Right lobe of liver (tissue), 6 donors: Measurements from ENCODE around the gene YWHAG. TPM values are rescaled to one million over a fixed set of nuclear protein-coding genes. Genes with fewer than 3 reads are reported as not detected.
A peak's percentile ranks its signal among the peaks of the same experiment; 100 is the strongest.
"Not testable (repeated sequence)": the region's sequence is repeated elsewhere in the genome, so short reads cannot be mapped to it uniquely, and the experiment has no call there.

Source experiments
- ATAC-seq, 4 donors: fragments of 200-7000 bp; cut with Tn5 transposase; one replicate each; pipeline ENCODE4 v1.9.1; 2020; ENCODE audit warnings: mild to moderate bottlenecking in 4 of 4, moderate library complexity in 4 of 4
- DNase-seq, 3 donors: peaks; one replicate each; pipeline ENCODE4 v3.0.0-alpha.2; 2020
- H3K27ac ChIP-seq, 3 donors: fragments of 200-600 bp; one replicate each; pipeline ENCODE4 v1.8.0; 2022
- H3K27me3 ChIP-seq, 2 donors: fragments of 200-600 bp; one replicate each; pipeline ENCODE4 v1.8.0; 2022
- H3K36me3 ChIP-seq, 4 donors: fragments of 200-600 bp; sonication (generic) in 1 of 4; one replicate each; pipeline versions ENCODE4 v1.5.1 to v1.8.0; 2017 to 2022; ENCODE audit warnings: control low read depth in 1 of 4
- H3K4me1 ChIP-seq, 4 donors: fragments of 200-600 bp; sonication (generic) in 1 of 4; one replicate each; pipeline versions ENCODE4 v1.5.1 to v1.8.0; 2017 to 2022; ENCODE audit warnings: control low read depth in 1 of 4
- H3K4me3 ChIP-seq, 3 donors: fragments of 200-600 bp; one replicate each; pipeline ENCODE4 v1.8.0; 2022
- H3K9me3 ChIP-seq, 4 donors: fragments of 200-600 bp; sonication (generic) in 1 of 4; one replicate each; pipeline versions ENCODE4 v1.5.1 to v1.8.0; 2017 to 2022; ENCODE audit warnings: control low read depth in 1 of 4
- POLR2A ChIP-seq: fragments of 450-650 bp; IDR thresholded peaks from one replicate; pipeline ENCODE4 v1.6.1; 2017; ENCODE audit warnings: antibody characterized with exemption, mild to moderate bottlenecking
- whole genome bisulfite sequencing: methylation state at CpG from one replicate; pipeline ENCODE4 v1.1.6; 2018; ENCODE audit warnings: low coverage, low lambda C conversion rate; ENCODE audit not compliant: insufficient coverage; ENCODE audit errors: missing lambda C conversion rate; 5-methylcytosine and 5-hydroxymethylcytosine counted together
- intact Hi-C, 2 donors: fragments of 100-400 bp; cut with DNase I; formaldehyde crosslinking; loops; one replicate each; pipeline versions ENCODE4 v1.11.2 to v1.14.1; 2022
- total RNA-seq, 6 experiments: library from RNA; depleted of rRNA in 2 of 6; stranded (reverse); fragments of >200 nt in 2 of 6; fragmentation: NEBNext Ultra II Directional in 3 of 6; extraction: Animal tissue kit (Norgen Biotek cat#: 25700) in 3 of 6; gene quantifications; one replicate each; pipeline versions ENCODE4 v1.1.0 to v1.2.4, GENCODE V29; 2016 to 2023
- TF ChIP-seq, protein P1 (sequence below), 4 donors: fragments of 200-600 bp in 3 of 4; fragments of 450-650 bp in 1 of 4; IDR thresholded peaks; one replicate each; pipeline versions ENCODE4 v1.5.1 to v1.8.0; 2016 to 2022; ENCODE audit warnings: antibody characterized with exemption in 4 of 4, mild to moderate bottlenecking in 2 of 4
- donor health status: DM: no; HTN: yes; CAD: no.
- donor health status: DM: no; HTN: no; CAD: no.
- donor health status: DM: no; HTN: no; CAD: no.
- donor health status: DM: no; HTN: yes; CAD: no.
- donor health status: DM: no; HTN: yes; CAD: no.

YWHAG gene
- total RNA-seq, 6 experiments from 2014 or later: 43.5 to 69.1 (median 58.4) TPM

- H3K27me3 ChIP-seq: no peaks in the 10 kb centered on the region
- no peaks in the 10 kb centered on the region for H3K9me3 ChIP-seq
- intact Hi-C loops: no loop called here
- peaks cover 0 to 13% (median 3%) of the 10 kb centered on the region in 4 donors for H3K4me1 ChIP-seq
- peak; percentile 72 to 83 (median 76) for ATAC-seq
- 2% methylated on average over 8 of the region's 15 CpGs for WGBS
- H3K27ac ChIP-seq: peak overlapping the region in 2 of 3 donors; percentile 50 to 57
- H3K4me3 ChIP-seq: no peak overlapping the region
- no peak for TF ChIP-seq POLR2A
- TF ChIP-seq, protein P1, sequence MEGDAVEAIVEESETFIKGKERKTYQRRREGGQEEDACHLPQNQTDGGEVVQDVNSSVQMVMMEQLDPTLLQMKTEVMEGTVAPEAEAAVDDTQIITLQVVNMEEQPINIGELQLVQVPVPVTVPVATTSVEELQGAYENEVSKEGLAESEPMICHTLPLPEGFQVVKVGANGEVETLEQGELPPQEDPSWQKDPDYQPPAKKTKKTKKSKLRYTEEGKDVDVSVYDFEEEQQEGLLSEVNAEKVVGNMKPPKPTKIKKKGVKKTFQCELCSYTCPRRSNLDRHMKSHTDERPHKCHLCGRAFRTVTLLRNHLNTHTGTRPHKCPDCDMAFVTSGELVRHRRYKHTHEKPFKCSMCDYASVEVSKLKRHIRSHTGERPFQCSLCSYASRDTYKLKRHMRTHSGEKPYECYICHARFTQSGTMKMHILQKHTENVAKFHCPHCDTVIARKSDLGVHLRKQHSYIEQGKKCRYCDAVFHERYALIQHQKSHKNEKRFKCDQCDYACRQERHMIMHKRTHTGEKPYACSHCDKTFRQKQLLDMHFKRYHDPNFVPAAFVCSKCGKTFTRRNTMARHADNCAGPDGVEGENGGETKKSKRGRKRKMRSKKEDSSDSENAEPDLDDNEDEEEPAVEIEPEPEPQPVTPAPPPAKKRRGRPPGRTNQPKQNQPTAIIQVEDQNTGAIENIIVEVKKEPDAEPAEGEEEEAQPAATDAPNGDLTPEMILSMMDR (IDR thresholded peaks at IDR 0.05): peak; percentile 100
- DNase-seq: peak; percentile 96 to 97 (median 97)
- no peaks in the 10 kb centered on the region for H3K36me3 ChIP-seq
Observed at GRCh38 chr7:76314042-76314721, 44.6 kb downstream of the YWHAG start.

GRCh38 chr7:76311838-76312237, 47.0 kb downstream of the YWHAG start:
- H3K27ac ChIP-seq, ATAC-seq, H3K4me3 ChIP-seq, DNase-seq, H3K36me3 ChIP-seq, intact Hi-C loops, H3K27me3 ChIP-seq, H3K9me3 ChIP-seq: not testable (repeated sequence)
- WGBS: 93% methylated on average over 4 of the region's 6 CpGs
- peaks cover 0 to 17% (median 4%) of the 10 kb centered on the region in 4 donors for H3K4me1 ChIP-seq

- H3K27ac ChIP-seq: peak overlapping the region; percentile 57 to 78 (median 71)
- peaks cover 0 to 29% (median 10%) of the 10 kb centered on the region in 4 donors for H3K4me1 ChIP-seq
- no peaks in the 10 kb centered on the region for H3K9me3 ChIP-seq
- no peak overlapping the region for H3K4me3 ChIP-seq
- intact Hi-C loops: no loop called here
- TF ChIP-seq, protein P1 (IDR thresholded peaks at IDR 0.05): no peak
- no peak for TF ChIP-seq POLR2A
- 36% methylated on average over 4 of the region's 21 CpGs for WGBS
- ATAC-seq: peak; percentile 59 to 77 (median 66)
- DNase-seq: peak; percentile 87 to 97 (median 93)
- no peaks in the 10 kb centered on the region for H3K36me3 ChIP-seq
- H3K27me3 ChIP-seq: no peaks in the 10 kb centered on the region
Observed at GRCh38 chr7:76310102-76310957, 48.5 kb downstream of the YWHAG start.

DNA sequence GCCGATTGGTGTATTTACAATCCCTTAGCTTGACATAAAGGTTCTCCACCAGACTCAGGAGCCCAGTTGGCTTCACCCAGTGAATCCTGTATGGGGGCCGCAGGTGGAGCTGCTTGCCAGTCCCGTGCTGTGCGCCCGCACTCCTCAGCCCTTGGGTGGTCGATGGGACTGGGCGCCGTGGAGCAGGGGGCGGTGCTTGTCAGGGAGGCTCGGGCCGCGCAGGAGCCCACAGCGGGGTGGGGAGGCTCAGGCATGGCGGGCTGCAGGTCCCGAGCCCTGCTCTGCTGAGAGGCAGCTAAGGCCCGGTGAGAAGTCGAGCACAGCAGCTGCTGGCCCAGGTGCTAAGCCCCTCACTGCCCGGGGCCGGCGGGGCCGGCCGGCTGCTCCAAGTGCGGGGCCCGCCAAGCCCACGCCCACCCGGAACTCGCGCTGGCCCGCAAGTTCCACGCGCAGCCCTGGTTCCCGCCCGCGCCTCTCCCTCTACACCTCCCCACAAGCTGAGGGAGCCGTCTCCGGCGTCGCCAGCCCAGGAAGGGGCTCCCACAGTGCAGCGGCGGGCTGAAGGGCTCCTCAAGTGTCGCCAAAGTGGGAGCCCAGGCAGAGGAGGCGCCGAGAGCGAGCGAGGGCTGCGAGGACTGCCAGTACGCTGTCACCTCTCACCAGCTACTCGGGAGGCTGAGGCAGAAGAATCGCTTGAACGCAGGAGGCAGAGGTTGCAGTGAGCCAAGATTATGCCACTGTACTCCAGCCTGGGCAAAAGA, 49.3 kb downstream of the YWHAG start:
- H3K27ac ChIP-seq: peak overlapping the region in 2 of 3 donors; percentile 71 to 78
- H3K4me3 ChIP-seq, ATAC-seq, DNase-seq, H3K36me3 ChIP-seq, H3K9me3 ChIP-seq, H3K27me3 ChIP-seq, intact Hi-C loops: not testable (repeated sequence)
- H3K4me1 ChIP-seq: peaks cover 0 to 35% (median 12%) of the 10 kb centered on the region in 4 donors
- WGBS: 92% methylated on average over 20 of the region's 50 CpGs

- intact Hi-C loops, H3K27ac ChIP-seq, H3K36me3 ChIP-seq, H3K9me3 ChIP-seq, DNase-seq, H3K27me3 ChIP-seq, ATAC-seq, H3K4me3 ChIP-seq: not testable (repeated sequence)
- 98% methylated on average over 10 of the region's 12 CpGs for WGBS
- H3K4me1 ChIP-seq: peaks cover 0 to 41% (median 15%) of the 10 kb centered on the region in 4 donors
Observed at GRCh38 chr7:76308874-76309273, 49.9 kb downstream of the YWHAG start.
